Astrocyte (in vitro differentiated cells and primary cell): ENCODE results near the gene ASPG. TPM values are rescaled to one million over a fixed set of nuclear protein-coding genes. Genes with fewer than 3 reads are reported as not detected.

Source experiments
- DNase-seq: peaks from one replicate; pipeline ENCODE4 v3.0.0-alpha.2; 2010; ENCODE audit warnings: low read depth
- FAIRE-seq: peaks from 2 replicates; lab custom pipeline; 2011; peaks lifted over from hg19 to GRCh38; lab: Jason Lieb, UNC
- H2AFZ ChIP-seq: 2 replicates; pipeline ENCODE4 v1.6.0; 2012; ENCODE audit warnings: low read depth, low read length, inconsistent platforms
- H3K27ac ChIP-seq: 2 replicates; pipeline ENCODE4 v1.5.1; 2011; ENCODE audit warnings: low read depth, low read length, inconsistent platforms
- H3K27me3 ChIP-seq: 2 replicates; pipeline ENCODE4 v1.6.0; 2011; ENCODE audit warnings: low read length, inconsistent platforms; ENCODE audit not compliant: insufficient read depth
- H3K36me3 ChIP-seq: 2 replicates; pipeline ENCODE4 v1.5.1; 2011; ENCODE audit warnings: low read length, inconsistent platforms; ENCODE audit not compliant: insufficient read depth
- H3K4me1 ChIP-seq: 2 replicates; pipeline ENCODE4 v1.5.1; 2011; ENCODE audit warnings: low read length, inconsistent platforms; ENCODE audit not compliant: insufficient read depth
- H3K4me2 ChIP-seq: 2 replicates; pipeline ENCODE4 v1.6.0; 2012; ENCODE audit warnings: low read length, inconsistent platforms
- H3K4me3 ChIP-seq: 2 replicates; pipeline ENCODE4 v1.5.1; 2011; ENCODE audit warnings: low read depth, mild to moderate bottlenecking, low read length, inconsistent platforms; ENCODE audit not compliant: insufficient read depth
- H3K79me2 ChIP-seq: 2 replicates; pipeline ENCODE4 v1.6.0; 2012; ENCODE audit warnings: mild to moderate bottlenecking, low read length, inconsistent platforms; ENCODE audit not compliant: insufficient read depth
- H3K9ac ChIP-seq: 2 replicates; pipeline ENCODE4 v1.6.0; 2012; ENCODE audit warnings: mild to moderate bottlenecking, low read length, inconsistent platforms
- H3K9me3 ChIP-seq: 2 replicates; pipeline ENCODE4 v1.5.1; 2012; ENCODE audit warnings: low read depth, mild to moderate bottlenecking, low read length, inconsistent platforms; ENCODE audit not compliant: insufficient read depth
- H4K20me1 ChIP-seq: 2 replicates; pipeline ENCODE4 v1.6.0; 2012; ENCODE audit warnings: low read length, inconsistent platforms; ENCODE audit not compliant: insufficient read depth
- H3K27ac Mint-ChIP-seq: one replicate; pipeline ENCODE4 v1.8.0; 2021; ENCODE audit warnings: mild to moderate bottlenecking, mixed read lengths; ENCODE audit not compliant: unreplicated experiment
- H3K27me3 Mint-ChIP-seq: one replicate; pipeline ENCODE4 v1.8.0; 2021; ENCODE audit warnings: low read depth, mixed read lengths; ENCODE audit not compliant: unreplicated experiment
- H3K36me3 Mint-ChIP-seq: one replicate; pipeline ENCODE4 v1.8.0; 2021; ENCODE audit warnings: low read depth, mixed read lengths; ENCODE audit not compliant: unreplicated experiment
- H3K4me1 Mint-ChIP-seq: one replicate; pipeline ENCODE4 v1.8.0; 2021; ENCODE audit warnings: low read depth, mixed read lengths; ENCODE audit not compliant: unreplicated experiment
- H3K4me3 Mint-ChIP-seq: one replicate; pipeline ENCODE4 v1.8.0; 2021; ENCODE audit warnings: mild to moderate bottlenecking, moderate library complexity, mixed read lengths; ENCODE audit not compliant: unreplicated experiment
- H3K9me3 Mint-ChIP-seq: one replicate; pipeline ENCODE4 v1.8.0; 2021; ENCODE audit warnings: mild to moderate bottlenecking, mixed read lengths; ENCODE audit not compliant: unreplicated experiment
- EZH2 ChIP-seq: IDR thresholded peaks from 2 replicates; pipeline ENCODE4 v1.6.1; 2012; ENCODE audit warnings: mild to moderate bottlenecking, low read length, inconsistent platforms; ENCODE audit not compliant: insufficient read depth
- total RNA-seq: library from RNA; stranded (reverse); gene quantifications from 2 replicates; pipeline ENCODE4 v1.2.1, GENCODE V29; 2021
- TF ChIP-seq, protein P1 (sequence below): IDR thresholded peaks from 2 replicates; pipeline ENCODE4 v1.5.1; 2011; ENCODE audit warnings: low read depth, mild to moderate bottlenecking, inconsistent platforms, low read length, moderate library complexity; ENCODE audit not compliant: insufficient read depth

ASPG gene
- total RNA-seq, 1 donor from 2014 or later: not detected

DNA sequence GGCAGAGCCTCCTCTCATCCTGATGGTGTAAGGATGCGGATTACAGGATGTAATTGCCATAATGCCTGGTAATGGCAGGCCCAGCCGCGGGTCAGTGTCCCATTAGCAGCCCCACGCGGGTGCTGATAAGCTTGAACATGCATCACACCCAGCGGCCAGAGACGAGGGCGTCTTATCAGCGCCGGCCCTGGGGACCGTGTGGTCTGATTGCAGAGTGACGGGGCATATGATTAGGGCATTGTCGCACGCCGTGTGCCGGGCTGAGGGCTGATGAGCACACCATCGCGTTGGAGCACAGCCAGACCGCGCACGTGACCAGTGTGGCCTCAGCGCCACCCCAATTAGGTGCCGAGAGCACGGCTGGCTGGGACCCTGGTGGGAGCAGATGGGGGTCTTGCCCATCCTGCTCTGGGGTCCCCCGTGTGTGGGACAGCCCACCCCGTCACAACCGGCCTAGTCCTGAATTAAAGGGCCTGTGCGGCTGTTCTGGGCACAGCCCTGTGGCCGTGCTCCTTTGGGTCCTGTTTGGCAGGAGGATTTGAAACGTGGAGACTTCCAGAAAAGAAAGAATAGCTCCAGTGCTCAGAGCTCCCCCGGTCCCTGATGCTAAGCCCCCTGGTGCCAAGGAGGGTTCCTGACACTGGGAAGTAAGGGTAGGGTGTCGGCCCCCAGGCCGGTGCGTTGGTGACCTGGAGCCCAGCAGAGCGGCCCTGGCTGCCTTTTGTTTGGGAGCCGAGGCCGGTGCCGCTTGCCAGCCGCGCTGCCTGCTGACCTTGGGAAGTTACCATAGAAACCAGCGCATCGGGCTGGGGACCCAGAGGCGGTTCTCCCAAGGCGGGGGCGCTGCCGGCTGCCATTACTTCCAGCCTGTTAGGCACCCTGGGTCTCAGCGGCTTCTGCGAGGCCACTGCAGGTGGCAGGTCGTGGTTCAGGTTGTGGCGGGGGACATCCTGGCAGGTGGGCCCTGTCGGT, 73.6 kb downstream of the ASPG start:
- no peak for TF ChIP-seq EZH2
- TF ChIP-seq, protein P1, sequence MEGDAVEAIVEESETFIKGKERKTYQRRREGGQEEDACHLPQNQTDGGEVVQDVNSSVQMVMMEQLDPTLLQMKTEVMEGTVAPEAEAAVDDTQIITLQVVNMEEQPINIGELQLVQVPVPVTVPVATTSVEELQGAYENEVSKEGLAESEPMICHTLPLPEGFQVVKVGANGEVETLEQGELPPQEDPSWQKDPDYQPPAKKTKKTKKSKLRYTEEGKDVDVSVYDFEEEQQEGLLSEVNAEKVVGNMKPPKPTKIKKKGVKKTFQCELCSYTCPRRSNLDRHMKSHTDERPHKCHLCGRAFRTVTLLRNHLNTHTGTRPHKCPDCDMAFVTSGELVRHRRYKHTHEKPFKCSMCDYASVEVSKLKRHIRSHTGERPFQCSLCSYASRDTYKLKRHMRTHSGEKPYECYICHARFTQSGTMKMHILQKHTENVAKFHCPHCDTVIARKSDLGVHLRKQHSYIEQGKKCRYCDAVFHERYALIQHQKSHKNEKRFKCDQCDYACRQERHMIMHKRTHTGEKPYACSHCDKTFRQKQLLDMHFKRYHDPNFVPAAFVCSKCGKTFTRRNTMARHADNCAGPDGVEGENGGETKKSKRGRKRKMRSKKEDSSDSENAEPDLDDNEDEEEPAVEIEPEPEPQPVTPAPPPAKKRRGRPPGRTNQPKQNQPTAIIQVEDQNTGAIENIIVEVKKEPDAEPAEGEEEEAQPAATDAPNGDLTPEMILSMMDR: no peak
- H3K27ac Mint-ChIP-seq: no peak overlapping the region

DNA sequence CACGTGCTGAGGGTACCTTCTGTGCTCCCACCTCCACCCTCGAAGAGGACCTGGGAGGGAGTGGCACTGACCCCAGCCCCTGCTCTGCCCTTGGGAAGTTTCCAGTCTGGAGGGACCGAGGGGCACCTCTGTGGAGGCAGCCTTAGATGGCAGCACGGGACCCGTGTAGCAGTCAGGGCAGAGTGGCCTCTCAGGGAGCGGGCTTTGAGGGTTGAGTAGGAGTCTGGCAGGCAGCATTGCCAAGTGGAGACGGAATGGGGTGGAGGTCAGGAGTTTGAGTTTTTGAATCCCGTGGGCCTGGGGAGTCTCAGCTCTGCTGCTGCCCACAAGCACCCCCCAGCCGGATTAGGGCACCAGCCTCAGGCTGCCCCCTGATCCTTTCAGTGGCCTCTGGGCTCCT, 74.5 kb downstream of the ASPG start:
- Histone ChIP-seq H3K9ac (no peak overlapping the region), H2AFZ (no peak overlapping the region), H3K79me2 (no peaks in the 10 kb centered on the region), H3K27me3 (no peaks in the 10 kb centered on the region), H3K27ac (no peak overlapping the region), H3K9me3 (no peaks in the 10 kb centered on the region), H3K4me2 (no peak overlapping the region), H3K4me1 (no peaks in the 10 kb centered on the region), H3K4me3 (no peak overlapping the region), H3K36me3 (no peaks in the 10 kb centered on the region), H4K20me1 (no peaks in the 10 kb centered on the region)
- FAIRE-seq (no peak), DNase-seq (no peak)
- Mint-ChIP-seq H3K27me3 (peaks cover 2% of the 10 kb centered on the region), H3K36me3 (no peaks in the 10 kb centered on the region), H3K4me1 (no peaks in the 10 kb centered on the region), H3K27ac (no peak overlapping the region), H3K9me3 (no peaks in the 10 kb centered on the region), H3K4me3 (no peak overlapping the region)
- no peak for TF ChIP-seq EZH2
- TF ChIP-seq, protein P1: no peak

More for the DNA sequence above, 73.6 kb downstream of the ASPG start:
- Histone ChIP-seq H3K4me1 (no peaks in the 10 kb centered on the region), H3K4me3 (no peak overlapping the region), H2AFZ (no peak overlapping the region), H4K20me1 (no peaks in the 10 kb centered on the region), H3K4me2 (no peak overlapping the region), H3K9ac (no peak overlapping the region), H3K27ac (no peak overlapping the region), H3K9me3 (no peaks in the 10 kb centered on the region), H3K27me3 (no peaks in the 10 kb centered on the region), H3K36me3 (no peaks in the 10 kb centered on the region), H3K79me2 (no peaks in the 10 kb centered on the region)
- H3K4me1 Mint-ChIP-seq: no peaks in the 10 kb centered on the region
- no peaks in the 10 kb centered on the region for H3K9me3 Mint-ChIP-seq
- H3K36me3 Mint-ChIP-seq: no peaks in the 10 kb centered on the region
- no peak overlapping the region for H3K4me3 Mint-ChIP-seq
- H3K27me3 Mint-ChIP-seq: peaks cover 2% of the 10 kb centered on the region
- no peak for DNase-seq
- no peak for FAIRE-seq
